K562 (cell line): Measurements from ENCODE around the gene PRMT3. TPM values are rescaled to one million over a fixed set of nuclear protein-coding genes. Genes with fewer than 3 reads are reported as not detected.

Experiments used
- CREB1 ChIP-seq, 2 experiments: sonication (generic) in 1 of 2; formaldehyde crosslinking in 1 of 2; IDR thresholded peaks; 2 replicates each; pipeline versions ENCODE4 v1.6.1 to v1.8.0; 2012 to 2022; ENCODE audit warnings: inconsistent platforms in 1 of 2, mild to moderate bottlenecking in 1 of 2, missing genetic modification reagents in 1 of 2, moderate library complexity in 1 of 2
- E2F6 ChIP-seq, 2 experiments: IDR thresholded peaks; 2 replicates each; pipeline ENCODE4 v1.6.1; 2011; ENCODE audit warnings: borderline replicate concordance in 1 of 2, control low read depth in 1 of 2, low read depth in 1 of 2, low read length in 1 of 2, mild to moderate bottlenecking in 1 of 2, mixed read lengths in 1 of 2, moderate library complexity in 1 of 2; ENCODE audit not compliant: insufficient read depth in 1 of 2, insufficient read length in 1 of 2, poor library complexity in 1 of 2, severe bottlenecking in 1 of 2; ENCODE audit errors: extremely low read depth in 1 of 2
- ELK1 ChIP-seq: sonication (generic); formaldehyde crosslinking; IDR thresholded peaks from 2 replicates; pipeline ENCODE4 v1.8.1; 2022; ENCODE audit warnings: missing genetic modification reagents
- FUS ChIP-seq: fragments of 200-400 bp; formaldehyde crosslinking; optimal IDR thresholded peaks from 2 replicates; pipeline ENCODE3; 2017; ENCODE audit warnings: low read depth, low read length
- IFI16 ChIP-seq: fragments of 250-450 bp; sonication (Bioruptor Pico); IDR thresholded peaks from 2 replicates; pipeline ENCODE4 v2.1.2; 2022; ENCODE audit warnings: mild to moderate bottlenecking, inconsistent platforms
- KAT7 ChIP-seq: sonication (generic); formaldehyde crosslinking; IDR thresholded peaks from 2 replicates; pipeline ENCODE4 v1.8.0; 2022; ENCODE audit warnings: missing genetic modification reagents, mild to moderate bottlenecking, borderline replicate concordance
- KDM2B ChIP-seq: fragments of 250-450 bp; sonication (Bioruptor Pico); IDR thresholded peaks from 2 replicates; pipeline ENCODE4 v1.8.0; 2021; ENCODE audit warnings: mild to moderate bottlenecking, moderate library complexity
- KLF13 ChIP-seq: fragments of 450-650 bp; IDR thresholded peaks from 2 replicates; pipeline ENCODE4 v1.6.1; 2016; ENCODE audit warnings: missing genetic modification characterization, low read depth, mild to moderate bottlenecking, missing compliant biosample characterization, moderate library complexity, borderline replicate concordance
- MYNN ChIP-seq, 2 experiments: sonication (generic); formaldehyde crosslinking in 1 of 2; IDR thresholded peaks; 2 replicates each; pipeline versions ENCODE4 v1.5.0 to v1.6.1; 2016 to 2020; ENCODE audit warnings: antibody characterized with exemption in 1 of 2, missing genetic modification reagents in 1 of 2
- NR2F6 ChIP-seq: fragments of 450-650 bp; formaldehyde crosslinking; IDR thresholded peaks from 2 replicates; pipeline ENCODE4 v1.4.0; 2020; ENCODE audit warnings: mild to moderate bottlenecking
- RBM14 ChIP-seq: fragments of 200-400 bp; formaldehyde crosslinking; IDR thresholded peaks from 2 replicates; pipeline ENCODE4 v1.6.1; 2018; ENCODE audit warnings: low read depth, mild to moderate bottlenecking, low read length, moderate library complexity, borderline replicate concordance; ENCODE audit not compliant: insufficient read depth
- SIN3A ChIP-seq, 2 experiments: fragments of 150-350 bp in 1 of 2; IDR thresholded peaks; 2 replicates each; pipeline ENCODE4 v1.6.1; 2011 to 2016; ENCODE audit warnings: borderline replicate concordance in 2 of 2, low read depth in 2 of 2, low read length in 2 of 2, mild to moderate bottlenecking in 2 of 2, moderate library complexity in 2 of 2; ENCODE audit not compliant: control insufficient read depth in 1 of 2
- TAF9B ChIP-seq: fragments of 450-650 bp; IDR thresholded peaks from 2 replicates; pipeline ENCODE4 v1.6.1; 2018; ENCODE audit warnings: mild to moderate bottlenecking; ENCODE audit not compliant: partially characterized antibody
- ZNF121 ChIP-seq: sonication (generic); formaldehyde crosslinking; conservative IDR thresholded peaks from 2 replicates; pipeline ENCODE4 v1.8.0; 2022; ENCODE audit warnings: missing genetic modification reagents
- ZNF133 ChIP-seq: fragments of 250-450 bp; sonication (Bioruptor Pico); IDR thresholded peaks from 2 replicates; pipeline ENCODE4 v1.4.0; 2020; ENCODE audit warnings: mild to moderate bottlenecking
- ZNF384 ChIP-seq: IDR thresholded peaks from 2 replicates; pipeline ENCODE4 v1.6.1; 2012; ENCODE audit warnings: low read depth, low read length, improper control_type of control experiment
- ZNF780A ChIP-seq: fragments of 250-450 bp; sonication (Bioruptor Pico); IDR thresholded peaks from 2 replicates; pipeline ENCODE4 v1.5.0; 2021; ENCODE audit warnings: mild to moderate bottlenecking
- polyA plus RNA-seq, 8 experiments: library from polyadenylated mRNA; depleted of rRNA in 4 of 8; stranded (reverse) in 5 of 8; unstranded in 3 of 8; fragments of >200 nt; fragmentation: Nextera tagmentation in 2 of 8; fragmentation: Illumina TruSeq in 1 of 8; extraction: Ambion mirVana in 2 of 8; extraction: Trizol in 1 of 8; gene quantifications; 2 replicates each; pipeline versions ENCODE4 v1.2.1 to v1.2.3, GENCODE V29; 2011 to 2014; ENCODE audit warnings: inconsistent platforms in 1 of 8, missing spikeins in 1 of 8
- total RNA-seq, 7 experiments: library from RNA; depleted of rRNA in 6 of 7; stranded (reverse); fragments of >200 nt in 6 of 7; fragmentation: Illumina TruSeq in 2 of 7; extraction: Trizol in 2 of 7; gene quantifications; 2 replicates each; pipeline versions ENCODE4 v1.2.1 to v1.2.3, GENCODE V29; 2011 to 2021; ENCODE audit warnings: low replicate concordance in 1 of 7
- TF ChIP-seq, protein P1 (sequence below), 2 experiments: fragments of 450-650 bp; formaldehyde crosslinking in 1 of 2; IDR thresholded peaks; 2 replicates each; pipeline versions ENCODE4 v1.4.0 to v1.6.1; 2014 to 2020; ENCODE audit warnings: mild to moderate bottlenecking in 2 of 2, borderline replicate concordance in 1 of 2, low read depth in 1 of 2

PRMT3 gene
- total and polyA plus RNA-seq, 9 of the 15 experiments (the other 6 are each of a cell fraction or from before 2014, with no cell fraction given) = 24.0 to 62.1 (median 44.7) TPM

DNA sequence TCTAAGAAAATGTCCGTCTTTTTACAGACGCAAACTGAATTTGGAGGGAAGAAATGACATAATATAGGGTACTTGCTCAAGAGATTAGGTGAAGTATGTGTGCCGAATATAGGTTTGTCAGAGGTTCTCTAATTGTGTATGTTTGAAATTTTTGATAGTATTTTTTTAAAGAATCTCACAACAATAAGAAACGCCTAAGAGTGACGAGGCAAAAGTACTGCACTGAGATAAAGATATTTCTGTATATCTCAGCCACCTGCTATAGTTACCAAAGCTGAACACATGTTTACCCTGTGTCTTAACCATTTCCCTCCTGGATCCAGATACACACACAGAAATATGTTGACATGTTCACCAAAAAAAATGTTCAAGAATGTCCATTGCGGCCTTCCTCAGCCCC is 92.0 kb downstream of the PRMT3 start (continued):
- TF ChIP-seq, protein P1, sequence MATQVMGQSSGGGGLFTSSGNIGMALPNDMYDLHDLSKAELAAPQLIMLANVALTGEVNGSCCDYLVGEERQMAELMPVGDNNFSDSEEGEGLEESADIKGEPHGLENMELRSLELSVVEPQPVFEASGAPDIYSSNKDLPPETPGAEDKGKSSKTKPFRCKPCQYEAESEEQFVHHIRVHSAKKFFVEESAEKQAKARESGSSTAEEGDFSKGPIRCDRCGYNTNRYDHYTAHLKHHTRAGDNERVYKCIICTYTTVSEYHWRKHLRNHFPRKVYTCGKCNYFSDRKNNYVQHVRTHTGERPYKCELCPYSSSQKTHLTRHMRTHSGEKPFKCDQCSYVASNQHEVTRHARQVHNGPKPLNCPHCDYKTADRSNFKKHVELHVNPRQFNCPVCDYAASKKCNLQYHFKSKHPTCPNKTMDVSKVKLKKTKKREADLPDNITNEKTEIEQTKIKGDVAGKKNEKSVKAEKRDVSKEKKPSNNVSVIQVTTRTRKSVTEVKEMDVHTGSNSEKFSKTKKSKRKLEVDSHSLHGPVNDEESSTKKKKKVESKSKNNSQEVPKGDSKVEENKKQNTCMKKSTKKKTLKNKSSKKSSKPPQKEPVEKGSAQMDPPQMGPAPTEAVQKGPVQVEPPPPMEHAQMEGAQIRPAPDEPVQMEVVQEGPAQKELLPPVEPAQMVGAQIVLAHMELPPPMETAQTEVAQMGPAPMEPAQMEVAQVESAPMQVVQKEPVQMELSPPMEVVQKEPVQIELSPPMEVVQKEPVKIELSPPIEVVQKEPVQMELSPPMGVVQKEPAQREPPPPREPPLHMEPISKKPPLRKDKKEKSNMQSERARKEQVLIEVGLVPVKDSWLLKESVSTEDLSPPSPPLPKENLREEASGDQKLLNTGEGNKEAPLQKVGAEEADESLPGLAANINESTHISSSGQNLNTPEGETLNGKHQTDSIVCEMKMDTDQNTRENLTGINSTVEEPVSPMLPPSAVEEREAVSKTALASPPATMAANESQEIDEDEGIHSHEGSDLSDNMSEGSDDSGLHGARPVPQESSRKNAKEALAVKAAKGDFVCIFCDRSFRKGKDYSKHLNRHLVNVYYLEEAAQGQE (IDR thresholded peaks at IDR 0.05; ENCODE audit: borderline replicate concordance) = no peak
- TF ChIP-seq, protein P1 (CRISPR knock-in tag; IDR thresholded peaks at IDR 0.05; ENCODE audit: low read depth) = no peak
- TF ChIP-seq TAF9B (peak; percentile 26), KLF13 (tag) (no peak), MYNN (IDR thresholded peaks at IDR 0.05) (no peak), MYNN (CRISPR knock-in tag; IDR thresholded peaks at IDR 0.05) (no peak), ZNF780A (CRISPR knock-in tag) (no peak), CREB1 (IDR thresholded peaks at IDR 0.05) (no peak), CREB1 (CRISPR knock-in tag; IDR thresholded peaks at IDR 0.05) (no peak), E2F6 (IDR thresholded peaks at IDR 0.05; ENCODE audit: borderline replicate concordance in 1 of 2, extremely low read depth in 1 of 2, insufficient read depth in 1 of 2, insufficient read length in 1 of 2, low read depth in 1 of 2, low read length in 1 of 2, poor library complexity in 1 of 2, severe bottlenecking in 1 of 2) (peak; percentile 27 to 38), ZNF133 (CRISPR knock-in tag) (no peak), IFI16 (no peak), SIN3A (IDR thresholded peaks at IDR 0.05; ENCODE audit: borderline replicate concordance in 2 of 2, control insufficient read depth in 1 of 2, low read depth in 2 of 2, low read length in 2 of 2) (no peak), NR2F6 (CRISPR knock-in tag) (no peak), ZNF121 (CRISPR knock-in tag) (no peak), ZNF384 (no peak), RBM14 (no peak), ELK1 (CRISPR knock-in tag) (no peak), FUS (no peak), KAT7 (CRISPR knock-in tag) (no peak), KDM2B (no peak)
